ENCODE results near the gene SS18.

The SS18 gene

GRCh38 chr18:26008619-26009018, 81.8 kb downstream of the SS18 start:
- H3K4me3 ChIP-seq (ENCODE audit: low read length), result no peak overlapping the region
- no peaks in the 10 kb centered on the region for H3K27me3 ChIP-seq (ENCODE audit: insufficient read depth, low read length)
- H3K36me3 ChIP-seq (ENCODE audit: insufficient read depth, low read length), result peaks cover 6% of the 10 kb centered on the region
- no peaks in the 10 kb centered on the region for H3K4me1 ChIP-seq (ENCODE audit: insufficient read depth, low read length)
- no peaks in the 10 kb centered on the region for H3K9me3 ChIP-seq (ENCODE audit: low read length)
- no peak overlapping the region for H2AFZ ChIP-seq (ENCODE audit: low read depth, low read length)

GRCh38 chr18:26008096-26008495, 82.3 kb downstream of the SS18 start:
- Histone ChIP-seq H3K9me3 (ENCODE audit: low read length) (no peaks in the 10 kb centered on the region), H3K36me3 (ENCODE audit: insufficient read depth, low read length) (peaks cover 6% of the 10 kb centered on the region), H3K4me3 (ENCODE audit: low read length) (no peak overlapping the region), H3K4me1 (ENCODE audit: insufficient read depth, low read length) (no peaks in the 10 kb centered on the region), H3K27me3 (ENCODE audit: insufficient read depth, low read length) (no peaks in the 10 kb centered on the region), H2AFZ (ENCODE audit: low read depth, low read length) (no peak overlapping the region)

GRCh38 chr18:26005950-26006349, 84.5 kb downstream of the SS18 start:
- Histone ChIP-seq H3K4me3 (ENCODE audit: low read length) (no peak overlapping the region), H2AFZ (ENCODE audit: low read depth, low read length) (no peak overlapping the region), H3K27me3 (ENCODE audit: insufficient read depth, low read length) (no peaks in the 10 kb centered on the region), H3K4me1 (ENCODE audit: insufficient read depth, low read length) (no peaks in the 10 kb centered on the region), H3K9me3 (ENCODE audit: low read length) (no peaks in the 10 kb centered on the region), H3K36me3 (ENCODE audit: insufficient read depth, low read length) (peaks cover 4% of the 10 kb centered on the region)

DNA sequence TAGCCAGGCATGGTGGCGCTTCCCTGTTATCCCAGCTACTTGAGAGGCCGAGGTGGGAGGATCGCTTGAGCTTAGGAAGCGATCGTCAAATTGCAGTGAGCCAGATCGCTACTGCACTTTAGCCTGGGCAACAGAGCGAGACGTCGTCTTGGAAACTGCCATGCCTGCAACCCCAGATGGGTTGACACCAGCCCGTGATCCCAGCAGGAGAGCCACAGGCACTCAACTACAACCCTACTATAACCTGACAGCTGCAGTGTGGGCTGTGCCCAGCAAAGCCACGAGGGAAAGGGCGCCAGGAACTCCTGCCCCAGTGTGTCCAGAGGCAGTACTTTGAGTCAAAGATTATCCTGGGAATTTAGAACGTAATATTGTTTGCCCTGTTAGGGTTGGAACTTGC, 85.6 kb downstream of the SS18 start:
- Histone ChIP-seq H3K27me3 (ENCODE audit: insufficient read depth, low read length) (no peaks in the 10 kb centered on the region), H3K36me3 (ENCODE audit: insufficient read depth, low read length) (no peaks in the 10 kb centered on the region), H3K4me1 (ENCODE audit: insufficient read depth, low read length) (no peaks in the 10 kb centered on the region)

GRCh38 chr18:26003817-26004216, 86.6 kb downstream of the SS18 start:
- H3K4me3 ChIP-seq (ENCODE audit: low read length), result no peak overlapping the region
- H3K4me1 ChIP-seq (ENCODE audit: insufficient read depth, low read length), result no peaks in the 10 kb centered on the region
- H3K9me3 ChIP-seq (ENCODE audit: low read length), result no peaks in the 10 kb centered on the region
- H2AFZ ChIP-seq (ENCODE audit: low read depth, low read length), result no peak overlapping the region
- no peaks in the 10 kb centered on the region for H3K27me3 ChIP-seq (ENCODE audit: insufficient read depth, low read length)
- no peaks in the 10 kb centered on the region for H3K36me3 ChIP-seq (ENCODE audit: insufficient read depth, low read length)

More for the DNA sequence above, 85.6 kb downstream of the SS18 start:
- Histone ChIP-seq H2AFZ (ENCODE audit: low read depth, low read length) (no peak overlapping the region), H3K4me3 (ENCODE audit: low read length) (no peak overlapping the region), H3K9me3 (ENCODE audit: low read length) (no peaks in the 10 kb centered on the region)

DNA sequence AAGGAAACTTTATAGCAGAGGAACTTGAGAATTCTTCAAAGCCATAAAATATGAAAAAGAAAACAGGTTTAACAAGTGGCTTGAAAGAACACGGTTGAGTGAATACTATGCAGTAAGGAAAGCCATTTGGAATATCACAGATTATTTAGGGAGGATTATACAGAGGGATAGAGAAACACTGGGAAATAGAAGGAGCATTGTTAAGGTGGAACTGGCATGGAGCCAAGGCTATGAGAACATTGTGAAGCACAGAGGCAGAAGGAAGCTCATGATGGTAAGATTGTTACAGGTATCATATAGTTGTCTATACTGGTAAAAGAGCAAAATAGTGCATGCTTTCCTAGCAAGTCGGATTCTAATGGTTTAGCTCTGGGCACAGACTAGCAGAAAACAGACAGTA, 87.1 kb downstream of the SS18 start:
- Histone ChIP-seq H3K9me3 (ENCODE audit: low read length) (no peaks in the 10 kb centered on the region), H2AFZ (ENCODE audit: low read depth, low read length) (no peak overlapping the region), H3K27me3 (ENCODE audit: insufficient read depth, low read length) (no peaks in the 10 kb centered on the region), H3K4me3 (ENCODE audit: low read length) (no peak overlapping the region), H3K36me3 (ENCODE audit: insufficient read depth, low read length) (no peaks in the 10 kb centered on the region), H3K4me1 (ENCODE audit: insufficient read depth, low read length) (no peaks in the 10 kb centered on the region)

DNA sequence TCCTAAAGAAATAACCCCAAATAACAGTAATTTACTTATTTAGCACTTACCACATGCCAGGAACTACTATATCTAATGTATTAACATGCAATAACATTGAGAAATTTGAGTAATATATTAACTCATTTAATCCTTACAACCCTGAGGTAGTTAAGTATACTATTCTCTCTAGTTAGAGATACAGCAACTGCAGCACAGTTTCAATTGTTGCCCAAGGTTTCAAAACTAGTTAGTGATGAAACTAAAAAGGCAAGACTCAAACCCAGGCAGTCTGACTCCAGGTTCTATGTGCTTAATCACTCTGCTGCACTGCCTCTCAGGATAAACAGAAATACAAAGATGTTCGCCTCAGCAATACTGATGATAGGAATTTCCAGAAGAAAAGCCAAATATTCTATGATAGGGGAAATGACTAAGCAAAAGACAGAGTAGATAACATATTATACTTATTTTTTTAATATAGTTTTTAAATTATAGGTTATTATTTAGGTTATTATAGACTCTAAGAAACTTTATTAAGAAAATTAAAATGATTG, 88.0 kb downstream of the SS18 start:
- H3K4me1 ChIP-seq (ENCODE audit: insufficient read depth, low read length), result no peaks in the 10 kb centered on the region
- H3K36me3 ChIP-seq (ENCODE audit: insufficient read depth, low read length), result no peaks in the 10 kb centered on the region
- H3K27me3 ChIP-seq (ENCODE audit: insufficient read depth, low read length), result no peaks in the 10 kb centered on the region
- no peaks in the 10 kb centered on the region for H3K9me3 ChIP-seq (ENCODE audit: low read length)
- H2AFZ ChIP-seq (ENCODE audit: low read depth, low read length), result no peak overlapping the region
- no peak overlapping the region for H3K4me3 ChIP-seq (ENCODE audit: low read length)

DNA sequence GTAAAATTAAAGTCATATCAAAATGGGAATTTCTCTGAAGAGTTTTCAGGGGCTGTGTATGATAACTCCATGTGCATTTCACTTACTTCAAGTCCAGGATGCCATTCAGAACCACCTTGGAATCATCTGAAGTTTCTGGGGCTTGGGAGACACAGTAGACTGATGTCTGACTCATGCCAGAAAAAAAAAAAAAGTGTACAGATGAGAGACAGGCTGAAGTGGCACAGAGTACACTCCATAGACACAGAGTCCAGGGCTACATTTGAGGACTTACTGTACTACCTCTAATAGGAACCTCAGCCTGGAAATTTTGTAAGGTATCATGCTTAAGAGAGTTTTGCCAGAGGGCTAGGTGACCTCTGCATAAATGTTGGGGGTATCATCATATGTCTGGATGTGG, 92.0 kb downstream of the SS18 start:
- Histone ChIP-seq H3K9me3 (ENCODE audit: low read length) (no peaks in the 10 kb centered on the region), H3K36me3 (ENCODE audit: insufficient read depth, low read length) (no peaks in the 10 kb centered on the region), H3K27me3 (ENCODE audit: insufficient read depth, low read length) (no peaks in the 10 kb centered on the region), H3K4me1 (ENCODE audit: insufficient read depth, low read length) (no peaks in the 10 kb centered on the region), H2AFZ (ENCODE audit: low read depth, low read length) (no peak overlapping the region), H3K4me3 (ENCODE audit: low read length) (no peak overlapping the region)

- no peaks in the 10 kb centered on the region for H3K9me3 ChIP-seq (ENCODE audit: low read length)
- H3K36me3 ChIP-seq (ENCODE audit: insufficient read depth, low read length), result no peaks in the 10 kb centered on the region
- H3K27me3 ChIP-seq (ENCODE audit: insufficient read depth, low read length), result no peaks in the 10 kb centered on the region
- peaks cover 3% of the 10 kb centered on the region for H3K4me1 ChIP-seq (ENCODE audit: insufficient read depth, low read length)
- H3K4me3 ChIP-seq (ENCODE audit: low read length), result no peak overlapping the region
- no peak overlapping the region for H2AFZ ChIP-seq (ENCODE audit: low read depth, low read length)
These were observed 97.8 kb downstream of the SS18 start for GRCh38 chr18:25992566-25992965.

GRCh38 chr18:25990473-25990872, 99.9 kb downstream of the SS18 start:
- Histone ChIP-seq H3K9me3 (ENCODE audit: low read length) (no peaks in the 10 kb centered on the region), H3K36me3 (ENCODE audit: insufficient read depth, low read length) (no peaks in the 10 kb centered on the region), H3K27me3 (ENCODE audit: insufficient read depth, low read length) (no peaks in the 10 kb centered on the region), H3K4me3 (ENCODE audit: low read length) (no peak overlapping the region), H2AFZ (ENCODE audit: low read depth, low read length) (no peak overlapping the region), H3K4me1 (ENCODE audit: insufficient read depth, low read length) (peaks cover 3% of the 10 kb centered on the region)

DNA sequence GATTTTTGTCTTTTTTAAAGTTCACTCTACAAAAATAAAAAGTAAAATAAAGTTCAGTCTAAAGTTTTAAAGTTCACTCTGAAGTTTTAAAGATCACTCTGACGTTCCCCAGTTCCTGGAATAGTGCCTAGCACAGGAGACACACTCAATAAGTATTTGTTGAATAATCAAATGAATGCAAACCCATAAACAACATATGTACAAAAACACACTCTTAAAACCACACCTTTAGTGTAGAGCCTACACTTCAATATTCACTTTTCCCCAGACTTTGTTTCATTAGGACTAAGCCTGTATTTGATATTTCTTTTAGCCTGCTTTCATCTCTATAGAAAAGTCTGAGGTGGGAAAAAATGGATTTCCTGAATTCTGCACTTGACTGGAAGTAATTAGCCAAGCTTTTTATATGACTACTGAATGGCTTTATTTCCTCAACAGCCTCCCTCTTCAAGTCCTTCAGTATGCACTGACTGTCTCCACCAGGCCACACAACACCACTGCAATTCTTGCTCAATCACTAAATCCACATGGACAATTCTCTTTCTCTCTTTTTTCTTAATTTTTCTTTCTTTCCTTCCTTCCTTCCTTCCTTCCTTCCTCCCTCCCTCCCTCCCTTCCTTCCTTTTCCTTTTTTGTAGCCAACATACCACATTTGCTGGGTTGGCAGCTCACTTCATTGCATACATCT, 104.6 kb downstream of the SS18 start:
- Histone ChIP-seq H3K4me3 (ENCODE audit: low read length) (no peak overlapping the region), H3K36me3 (ENCODE audit: insufficient read depth, low read length) (no peaks in the 10 kb centered on the region), H3K27me3 (ENCODE audit: insufficient read depth, low read length) (no peaks in the 10 kb centered on the region), H2AFZ (ENCODE audit: low read depth, low read length) (no peak overlapping the region), H3K4me1 (ENCODE audit: insufficient read depth, low read length) (peaks cover 3% of the 10 kb centered on the region), H3K9me3 (ENCODE audit: low read length) (no peaks in the 10 kb centered on the region)

DNA sequence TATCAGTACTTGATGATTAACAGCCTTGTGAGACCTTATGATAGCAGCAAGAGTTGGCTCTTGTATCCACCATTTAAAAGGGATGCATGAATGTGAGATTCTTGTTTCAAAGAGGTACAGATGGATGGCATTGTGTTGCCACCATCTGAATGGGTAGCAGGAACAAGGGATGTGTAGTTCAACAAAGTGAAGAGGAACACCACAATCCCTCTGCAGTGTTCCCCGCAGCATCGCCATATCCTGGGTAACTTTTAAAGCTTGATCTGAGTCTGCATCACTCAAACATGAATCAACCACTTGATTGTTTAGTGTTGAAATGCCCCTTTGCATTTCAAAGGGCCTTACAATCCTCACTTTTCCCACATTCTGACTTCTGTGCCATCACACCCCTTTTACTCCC, 106.7 kb downstream of the SS18 start:
- Histone ChIP-seq H3K9me3 (ENCODE audit: low read length) (no peaks in the 10 kb centered on the region), H3K27me3 (ENCODE audit: insufficient read depth, low read length) (no peaks in the 10 kb centered on the region), H3K4me3 (ENCODE audit: low read length) (no peak overlapping the region), H3K4me1 (ENCODE audit: insufficient read depth, low read length) (no peaks in the 10 kb centered on the region), H3K36me3 (ENCODE audit: insufficient read depth, low read length) (no peaks in the 10 kb centered on the region), H2AFZ (ENCODE audit: low read depth, low read length) (no peak overlapping the region)

DNA sequence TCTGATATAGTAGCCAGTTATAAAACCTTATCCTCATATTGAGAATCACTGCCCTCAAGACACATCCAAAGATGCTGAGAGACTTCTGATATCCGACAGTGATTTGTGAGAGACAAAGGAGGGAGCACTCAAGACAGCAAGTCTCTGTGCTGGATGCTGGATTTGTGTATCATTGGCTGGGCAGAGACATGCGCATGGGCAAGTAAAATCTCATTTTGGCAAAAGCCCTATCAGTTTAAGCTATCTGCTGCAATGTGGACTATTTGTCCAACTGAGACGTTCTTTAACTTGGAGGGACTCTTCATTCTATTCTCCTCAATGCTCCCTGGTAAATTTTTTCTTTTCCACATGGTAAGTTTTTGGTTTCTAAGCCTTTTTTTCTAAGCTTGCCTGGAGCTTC, 107.5 kb downstream of the SS18 start:
- no peak overlapping the region for H3K4me3 ChIP-seq (ENCODE audit: low read length)
- no peaks in the 10 kb centered on the region for H3K4me1 ChIP-seq (ENCODE audit: insufficient read depth, low read length)
- no peaks in the 10 kb centered on the region for H3K36me3 ChIP-seq (ENCODE audit: insufficient read depth, low read length)
- H3K9me3 ChIP-seq (ENCODE audit: low read length), result no peaks in the 10 kb centered on the region
- no peaks in the 10 kb centered on the region for H3K27me3 ChIP-seq (ENCODE audit: insufficient read depth, low read length)
- no peak overlapping the region for H2AFZ ChIP-seq (ENCODE audit: low read depth, low read length)

DNA sequence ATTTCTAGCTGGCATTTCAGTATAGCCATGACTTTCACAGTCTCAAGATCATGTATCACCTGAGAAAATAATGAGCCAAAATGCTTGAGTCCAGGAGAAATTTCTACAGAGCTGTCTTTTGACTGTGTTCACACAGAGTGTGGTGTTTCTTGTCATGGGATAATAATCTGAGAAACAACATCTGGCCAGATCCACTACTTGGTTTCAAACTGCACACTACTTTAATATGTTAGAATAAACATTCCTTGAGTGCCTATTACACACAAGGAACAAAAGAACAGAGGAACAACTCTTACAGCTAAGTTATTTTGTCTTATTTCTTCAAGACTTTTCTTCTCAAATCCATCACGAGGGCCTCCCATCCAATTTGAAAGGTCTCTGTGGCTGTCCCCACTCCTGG, 108.3 kb downstream of the SS18 start:
- no peaks in the 10 kb centered on the region for H3K36me3 ChIP-seq (ENCODE audit: insufficient read depth, low read length)
- H3K4me3 ChIP-seq (ENCODE audit: low read length), result no peak overlapping the region
- no peaks in the 10 kb centered on the region for H3K4me1 ChIP-seq (ENCODE audit: insufficient read depth, low read length)
- no peak overlapping the region for H2AFZ ChIP-seq (ENCODE audit: low read depth, low read length)
- H3K27me3 ChIP-seq (ENCODE audit: insufficient read depth, low read length), result no peaks in the 10 kb centered on the region
- no peaks in the 10 kb centered on the region for H3K9me3 ChIP-seq (ENCODE audit: low read length)
